Measurements from ENCODE around the gene LAMA1. TPM values are rescaled to one million over a fixed set of nuclear protein-coding genes. Genes with fewer than 3 reads are reported as not detected.

The LAMA1 gene
- total RNA-seq, 1 experiment from 2014 or later = 4.7 TPM

Other genes starting within 250 kb of the LAMA1 start
- not detected in 2 replicates for gene LRRC30, start 113.3 kb upstream of the LAMA1 start, total RNA-seq (2014; rRNA removed; shearing (Covaris generic))